ENCODE results near the gene KCNQ4.

- no peak for TF ChIP-seq SIN3A (IDR thresholded peaks at IDR 0.05; ENCODE audit: low read depth, low read length)
- TF ChIP-seq EZH2 (IDR thresholded peaks at IDR 0.05; ENCODE audit: borderline replicate concordance, control insufficient read depth, low read depth, low read length): no peak
- TF ChIP-seq RB1 (IDR thresholded peaks at IDR 0.05; ENCODE audit: borderline replicate concordance): no peak
- no peak for TF ChIP-seq ZNF592 (IDR thresholded peaks at IDR 0.05)
- no peak for TF ChIP-seq POLR2AphosphoS5 (IDR thresholded peaks at IDR 0.05; ENCODE audit: low read length)
- TF ChIP-seq SIX5 (IDR thresholded peaks at IDR 0.05; ENCODE audit: low read depth, low read length, severe bottlenecking): no peak
- no peak for TF ChIP-seq ESRRA (IDR thresholded peaks at IDR 0.05; ENCODE audit: low read length)
Measured at GRCh38 chr1:40855513-40855912, 71.9 kb downstream of the KCNQ4 start.

Data from GM12878 (cell line).